ENCODE data around the gene MAGED1. TPM values are rescaled to one million over a fixed set of nuclear protein-coding genes. Genes with fewer than 3 reads are reported as not detected.

MAGED1 gene
- polyA plus RNA-seq, 1 of the 3 experiments (the other 2 are of a cell fraction), result 184 TPM

DNA sequence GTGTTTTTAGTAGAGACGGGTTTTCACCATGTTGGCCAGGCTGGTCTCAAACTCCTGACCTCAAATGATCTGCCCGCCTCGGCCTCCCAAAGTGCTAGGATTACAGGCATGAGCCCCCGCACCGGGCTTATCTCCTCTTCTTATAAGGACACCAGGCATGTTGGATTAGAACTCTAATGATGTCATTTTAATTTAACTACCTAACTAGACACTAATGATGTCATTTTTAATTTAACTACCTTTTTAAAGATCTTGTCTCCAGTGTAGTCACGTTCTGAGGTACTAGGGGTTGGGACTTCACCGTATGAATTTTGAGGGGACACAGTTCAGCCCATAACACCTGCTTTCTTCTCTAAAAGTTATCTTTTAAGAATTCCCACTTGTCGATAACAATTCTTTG is 37.7 kb upstream of the MAGED1 start:
- Histone ChIP-seq H4K20me1 (ENCODE audit: insufficient read depth) (no peaks in the 10 kb centered on the region), H3K9me2 (no peaks in the 10 kb centered on the region), H3K9ac (no peak overlapping the region), H3K4me1 (ENCODE audit: control insufficient read depth in 1 of 2, insufficient read depth in 2 of 2, low read depth in 1 of 2, low read length in 1 of 2) (no peaks in the 10 kb centered on the region), H3K27me3 (ENCODE audit: insufficient read depth) (no peaks in the 10 kb centered on the region), H3K36me3 (replicated peaks in 1 of 2; ENCODE audit: control insufficient read depth in 1 of 2, insufficient read depth in 2 of 2, low read length in 1 of 2) (peaks cover 10 to 12% of the 10 kb centered on the region in 2 experiments), H3K79me2 (ENCODE audit: insufficient read depth) (0 out of 2 replicates have a peak, but pooled peaks cover 4% of the 10 kb centered on the region), H3K9me3 (no peaks in the 10 kb centered on the region), H3F3A (replicated peaks; ENCODE audit: insufficient read depth) (peaks cover 3% of the 10 kb centered on the region), H2AFZ (ENCODE audit: low read depth) (no peak overlapping the region), H3K27ac (ENCODE audit: low read depth in 2 of 2, low read length in 1 of 2) (no peak overlapping the region), H3K4me3 (ENCODE audit: low read depth in 2 of 2, low read length in 1 of 2) (no peak overlapping the region), H3K4me2 (no peak overlapping the region)
- ChIA-PET POLR2A (no interaction called here), CTCF (no interaction called here)
- DNase-seq, result no peak
- WGBS (ENCODE audit: low lambda C conversion rate), result 73% methylated on average over 8 of the region's 8 CpGs
- TF ChIP-seq JUND (IDR thresholded peaks at IDR 0.05), result no peak
- no peak for TF ChIP-seq TEAD4 (IDR thresholded peaks at IDR 0.05; ENCODE audit: borderline replicate concordance, insufficient read depth)
- TF ChIP-seq NFIC (IDR thresholded peaks at IDR 0.05; ENCODE audit: borderline replicate concordance), result no peak
- TF ChIP-seq, protein P1, sequence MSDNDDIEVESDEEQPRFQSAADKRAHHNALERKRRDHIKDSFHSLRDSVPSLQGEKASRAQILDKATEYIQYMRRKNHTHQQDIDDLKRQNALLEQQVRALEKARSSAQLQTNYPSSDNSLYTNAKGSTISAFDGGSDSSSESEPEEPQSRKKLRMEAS (IDR thresholded peaks at IDR 0.05; ENCODE audit: low read depth), result no peak
- TF ChIP-seq SMC3 (IDR thresholded peaks at IDR 0.05; ENCODE audit: low read depth, low read length), result no peak
- TF ChIP-seq, protein P2, sequence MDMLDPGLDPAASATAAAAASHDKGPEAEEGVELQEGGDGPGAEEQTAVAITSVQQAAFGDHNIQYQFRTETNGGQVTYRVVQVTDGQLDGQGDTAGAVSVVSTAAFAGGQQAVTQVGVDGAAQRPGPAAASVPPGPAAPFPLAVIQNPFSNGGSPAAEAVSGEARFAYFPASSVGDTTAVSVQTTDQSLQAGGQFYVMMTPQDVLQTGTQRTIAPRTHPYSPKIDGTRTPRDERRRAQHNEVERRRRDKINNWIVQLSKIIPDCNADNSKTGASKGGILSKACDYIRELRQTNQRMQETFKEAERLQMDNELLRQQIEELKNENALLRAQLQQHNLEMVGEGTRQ (IDR thresholded peaks at IDR 0.05; ENCODE audit: borderline replicate concordance, low read depth, low read length), result no peak
- TF ChIP-seq YY1 (IDR thresholded peaks at IDR 0.05; ENCODE audit: low read depth), result no peak
- no peak for TF ChIP-seq FOSL2 (IDR thresholded peaks at IDR 0.05; ENCODE audit: borderline replicate concordance, low read depth)
- TF ChIP-seq, protein P3, sequence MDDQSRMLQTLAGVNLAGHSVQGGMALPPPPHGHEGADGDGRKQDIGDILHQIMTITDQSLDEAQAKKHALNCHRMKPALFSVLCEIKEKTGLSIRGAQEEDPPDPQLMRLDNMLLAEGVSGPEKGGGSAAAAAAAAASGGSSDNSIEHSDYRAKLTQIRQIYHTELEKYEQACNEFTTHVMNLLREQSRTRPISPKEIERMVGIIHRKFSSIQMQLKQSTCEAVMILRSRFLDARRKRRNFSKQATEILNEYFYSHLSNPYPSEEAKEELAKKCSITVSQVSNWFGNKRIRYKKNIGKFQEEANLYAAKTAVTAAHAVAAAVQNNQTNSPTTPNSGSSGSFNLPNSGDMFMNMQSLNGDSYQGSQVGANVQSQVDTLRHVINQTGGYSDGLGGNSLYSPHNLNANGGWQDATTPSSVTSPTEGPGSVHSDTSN (IDR thresholded peaks at IDR 0.05), result no peak
- no peak for TF ChIP-seq NRF1 (IDR thresholded peaks at IDR 0.05; ENCODE audit: low read depth, low read length)
- TF ChIP-seq, protein P4, sequence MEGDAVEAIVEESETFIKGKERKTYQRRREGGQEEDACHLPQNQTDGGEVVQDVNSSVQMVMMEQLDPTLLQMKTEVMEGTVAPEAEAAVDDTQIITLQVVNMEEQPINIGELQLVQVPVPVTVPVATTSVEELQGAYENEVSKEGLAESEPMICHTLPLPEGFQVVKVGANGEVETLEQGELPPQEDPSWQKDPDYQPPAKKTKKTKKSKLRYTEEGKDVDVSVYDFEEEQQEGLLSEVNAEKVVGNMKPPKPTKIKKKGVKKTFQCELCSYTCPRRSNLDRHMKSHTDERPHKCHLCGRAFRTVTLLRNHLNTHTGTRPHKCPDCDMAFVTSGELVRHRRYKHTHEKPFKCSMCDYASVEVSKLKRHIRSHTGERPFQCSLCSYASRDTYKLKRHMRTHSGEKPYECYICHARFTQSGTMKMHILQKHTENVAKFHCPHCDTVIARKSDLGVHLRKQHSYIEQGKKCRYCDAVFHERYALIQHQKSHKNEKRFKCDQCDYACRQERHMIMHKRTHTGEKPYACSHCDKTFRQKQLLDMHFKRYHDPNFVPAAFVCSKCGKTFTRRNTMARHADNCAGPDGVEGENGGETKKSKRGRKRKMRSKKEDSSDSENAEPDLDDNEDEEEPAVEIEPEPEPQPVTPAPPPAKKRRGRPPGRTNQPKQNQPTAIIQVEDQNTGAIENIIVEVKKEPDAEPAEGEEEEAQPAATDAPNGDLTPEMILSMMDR (IDR thresholded peaks at IDR 0.05), result no peak
- TF ChIP-seq, protein P5, sequence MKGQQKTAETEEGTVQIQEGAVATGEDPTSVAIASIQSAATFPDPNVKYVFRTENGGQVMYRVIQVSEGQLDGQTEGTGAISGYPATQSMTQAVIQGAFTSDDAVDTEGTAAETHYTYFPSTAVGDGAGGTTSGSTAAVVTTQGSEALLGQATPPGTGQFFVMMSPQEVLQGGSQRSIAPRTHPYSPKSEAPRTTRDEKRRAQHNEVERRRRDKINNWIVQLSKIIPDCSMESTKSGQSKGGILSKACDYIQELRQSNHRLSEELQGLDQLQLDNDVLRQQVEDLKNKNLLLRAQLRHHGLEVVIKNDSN (IDR thresholded peaks at IDR 0.05; ENCODE audit: borderline replicate concordance, low read depth), result no peak
- TF ChIP-seq EZH2phosphoT487 (IDR thresholded peaks at IDR 0.05; ENCODE audit: borderline replicate concordance, low read depth), result no peak
- no peak for TF ChIP-seq GABPA (IDR thresholded peaks at IDR 0.05; ENCODE audit: low read depth)
- TF ChIP-seq RCOR1 (IDR thresholded peaks at IDR 0.05; ENCODE audit: low read length), result no peak
- TF ChIP-seq TAF1 (IDR thresholded peaks at IDR 0.05; ENCODE audit: borderline replicate concordance, low read depth, low read length), result no peak
- TF ChIP-seq SIN3A (IDR thresholded peaks at IDR 0.05; ENCODE audit: borderline replicate concordance, low read depth, low read length), result no peak

Measured in SK-N-SH (cell line).